ENCODE results near the gene PKP4. TPM values are rescaled to one million over a fixed set of nuclear protein-coding genes. Genes with fewer than 3 reads are reported as not detected.

Gene PKP4
- 10 to 100 TPM; 37.0 to 37.4 TPM for total RNA-seq

GRCh38 chr2:158456309-158457066, at the start of gene PKP4, which contains the start of gene CCDC148:
PKP4 (plus strand) TSS chr2:158456952; CDS start chr2:158533185, 76,233 bp downstream.
CCDC148 (minus strand) TSS chr2:158456753; CDS start chr2:158456439, 314 bp downstream.

Other genes starting within 250 kb of the PKP4 start
- not detected for gene CCDC148, start 199 bp upstream of the PKP4 start, total RNA-seq